SK-N-SH (cell line): ENCODE data around the gene RDH16.

Source experiments
- EZH2phosphoT487 ChIP-seq: fragments of 200-600 bp; sonication (generic); IDR thresholded peaks from 2 replicates; pipeline ENCODE4 v1.6.1; 2017; ENCODE audit warnings: low read depth, mixed run types, mild to moderate bottlenecking, antibody characterized with exemption, moderate library complexity, borderline replicate concordance
- RAD21 ChIP-seq: IDR thresholded peaks from 2 replicates; pipeline ENCODE4 v1.6.1; 2012; ENCODE audit warnings: mild to moderate bottlenecking, low read length
- TF ChIP-seq, protein P1 (sequence below): fragments of 150-350 bp; IDR thresholded peaks from 2 replicates; pipeline ENCODE4 v1.6.1; 2017; ENCODE audit warnings: antibody characterized with exemption, low read length, low read depth, borderline replicate concordance
- TF ChIP-seq, protein P2 (sequence below): fragments of 200-600 bp; sonication (generic); IDR thresholded peaks from 2 replicates; pipeline ENCODE4 v1.6.1; 2017; ENCODE audit warnings: antibody characterized with exemption, mild to moderate bottlenecking, moderate library complexity

DNA sequence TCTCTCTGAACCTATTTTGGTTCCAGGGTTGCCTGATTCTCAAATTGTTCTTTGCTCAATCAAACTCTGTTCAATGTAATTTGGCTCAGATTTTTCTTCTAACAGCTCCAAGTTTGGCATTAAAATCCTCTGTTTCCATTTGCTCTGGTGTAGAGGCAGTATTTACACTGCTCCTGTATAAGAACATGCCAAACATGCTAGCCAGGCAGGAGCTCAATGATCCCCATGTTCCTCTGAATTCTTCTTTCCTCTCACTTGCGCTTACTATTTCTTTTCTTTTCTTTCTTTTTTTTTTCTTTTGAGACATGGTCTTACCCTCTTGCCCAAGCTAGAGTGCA is 40.4 kb downstream of the RDH16 start:
- TF ChIP-seq RAD21 (no peak), EZH2phosphoT487 (no peak)
- TF ChIP-seq, protein P1, sequence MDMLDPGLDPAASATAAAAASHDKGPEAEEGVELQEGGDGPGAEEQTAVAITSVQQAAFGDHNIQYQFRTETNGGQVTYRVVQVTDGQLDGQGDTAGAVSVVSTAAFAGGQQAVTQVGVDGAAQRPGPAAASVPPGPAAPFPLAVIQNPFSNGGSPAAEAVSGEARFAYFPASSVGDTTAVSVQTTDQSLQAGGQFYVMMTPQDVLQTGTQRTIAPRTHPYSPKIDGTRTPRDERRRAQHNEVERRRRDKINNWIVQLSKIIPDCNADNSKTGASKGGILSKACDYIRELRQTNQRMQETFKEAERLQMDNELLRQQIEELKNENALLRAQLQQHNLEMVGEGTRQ: no peak
- TF ChIP-seq, protein P2, sequence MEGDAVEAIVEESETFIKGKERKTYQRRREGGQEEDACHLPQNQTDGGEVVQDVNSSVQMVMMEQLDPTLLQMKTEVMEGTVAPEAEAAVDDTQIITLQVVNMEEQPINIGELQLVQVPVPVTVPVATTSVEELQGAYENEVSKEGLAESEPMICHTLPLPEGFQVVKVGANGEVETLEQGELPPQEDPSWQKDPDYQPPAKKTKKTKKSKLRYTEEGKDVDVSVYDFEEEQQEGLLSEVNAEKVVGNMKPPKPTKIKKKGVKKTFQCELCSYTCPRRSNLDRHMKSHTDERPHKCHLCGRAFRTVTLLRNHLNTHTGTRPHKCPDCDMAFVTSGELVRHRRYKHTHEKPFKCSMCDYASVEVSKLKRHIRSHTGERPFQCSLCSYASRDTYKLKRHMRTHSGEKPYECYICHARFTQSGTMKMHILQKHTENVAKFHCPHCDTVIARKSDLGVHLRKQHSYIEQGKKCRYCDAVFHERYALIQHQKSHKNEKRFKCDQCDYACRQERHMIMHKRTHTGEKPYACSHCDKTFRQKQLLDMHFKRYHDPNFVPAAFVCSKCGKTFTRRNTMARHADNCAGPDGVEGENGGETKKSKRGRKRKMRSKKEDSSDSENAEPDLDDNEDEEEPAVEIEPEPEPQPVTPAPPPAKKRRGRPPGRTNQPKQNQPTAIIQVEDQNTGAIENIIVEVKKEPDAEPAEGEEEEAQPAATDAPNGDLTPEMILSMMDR: no peak
